ENCODE measurements around the gene KHK.

Gene KHK

GRCh38 chr2:27086724-27087593 is at the start of gene KHK:
KHK (plus strand) TSS chr2:27086772; CDS start chr2:27087260, 488 bp downstream.
- TF ChIP-seq CTCF (IDR thresholded peaks at IDR 0.05): no peak
- Mint-ChIP-seq H3K9me3 (no peaks in the 10 kb centered on the region), H3K27ac (no peak within 1 kb of the TSS), H3K36me3 (ENCODE audit: low read depth) (no peaks in the 10 kb centered on the region), H3K4me1 (peaks cover 29% of the 10 kb centered on the region), H3K4me3 (peak within 1 kb of the TSS; percentile 81), H3K27me3 (ENCODE audit: low read depth, poor library complexity) (peaks cover 34% of the 10 kb centered on the region)
- DNase-seq: peak; percentile 58

- Mint-ChIP-seq H3K9me3 (no peaks in the 10 kb centered on the region), H3K36me3 (ENCODE audit: low read depth) (peaks cover 37% of the 10 kb centered on the region), H3K27ac (no peak overlapping the region), H3K4me3 (no peak overlapping the region), H3K27me3 (ENCODE audit: low read depth, poor library complexity) (no peaks in the 10 kb centered on the region), H3K4me1 (peaks cover 32% of the 10 kb centered on the region)
- TF ChIP-seq CTCF (IDR thresholded peaks at IDR 0.05): no peak
- DNase-seq: no peak
These were observed 48.6 kb upstream of the KHK start for GRCh38 chr2:27038012-27038411.

- no peak for DNase-seq
- Mint-ChIP-seq H3K4me1 (peaks cover 25% of the 10 kb centered on the region), H3K4me3 (no peak overlapping the region), H3K27me3 (ENCODE audit: low read depth, poor library complexity) (no peaks in the 10 kb centered on the region), H3K9me3 (no peaks in the 10 kb centered on the region), H3K27ac (no peak overlapping the region), H3K36me3 (ENCODE audit: low read depth) (peaks cover 37% of the 10 kb centered on the region)
- no peak for TF ChIP-seq CTCF (IDR thresholded peaks at IDR 0.05)
These were observed 47.8 kb upstream of the KHK start for GRCh38 chr2:27038631-27039339.

GRCh38 chr2:27039426-27039825 is 47.1 kb upstream of the KHK start:
- no peak for TF ChIP-seq CTCF (IDR thresholded peaks at IDR 0.05)

GRCh38 chr2:27039871-27040270 is 46.7 kb upstream of the KHK start:
- DNase-seq: no peak
- TF ChIP-seq CTCF (IDR thresholded peaks at IDR 0.05): no peak
- H3K4me1 Mint-ChIP-seq: peaks cover 17% of the 10 kb centered on the region
- no peak overlapping the region for H3K4me3 Mint-ChIP-seq
- no peaks in the 10 kb centered on the region for H3K27me3 Mint-ChIP-seq (ENCODE audit: low read depth, poor library complexity)
- H3K9me3 Mint-ChIP-seq: no peaks in the 10 kb centered on the region
- peaks cover 33% of the 10 kb centered on the region for H3K36me3 Mint-ChIP-seq (ENCODE audit: low read depth)
- no peak overlapping the region for H3K27ac Mint-ChIP-seq

More at GRCh38 chr2:27039426-27039825, 47.1 kb upstream of the KHK start:
- no peaks in the 10 kb centered on the region for H3K27me3 Mint-ChIP-seq (ENCODE audit: low read depth, poor library complexity)
- DNase-seq: no peak
- peaks cover 33% of the 10 kb centered on the region for H3K36me3 Mint-ChIP-seq (ENCODE audit: low read depth)
- no peaks in the 10 kb centered on the region for H3K9me3 Mint-ChIP-seq
- H3K4me1 Mint-ChIP-seq: peaks cover 18% of the 10 kb centered on the region
- no peak overlapping the region for H3K4me3 Mint-ChIP-seq
- no peak overlapping the region for H3K27ac Mint-ChIP-seq

Measured in nephron progenitor cell (in vitro differentiated cells).